HG03097 (cell line): ENCODE measurements around the gene ZBTB11.
"Not testable (repeated sequence)": the region's sequence is repeated elsewhere in the genome, so short reads cannot be mapped to it uniquely, and the experiment has no call there.

ENCODE experiments used
- ATAC-seq: cut with Tn5 transposase; IDR thresholded peaks from one replicate; pipeline ENCODE4 v1.9.1; 2021; ENCODE audit not compliant: unreplicated experiment, low FRiP score

ZBTB11 gene

DNA sequence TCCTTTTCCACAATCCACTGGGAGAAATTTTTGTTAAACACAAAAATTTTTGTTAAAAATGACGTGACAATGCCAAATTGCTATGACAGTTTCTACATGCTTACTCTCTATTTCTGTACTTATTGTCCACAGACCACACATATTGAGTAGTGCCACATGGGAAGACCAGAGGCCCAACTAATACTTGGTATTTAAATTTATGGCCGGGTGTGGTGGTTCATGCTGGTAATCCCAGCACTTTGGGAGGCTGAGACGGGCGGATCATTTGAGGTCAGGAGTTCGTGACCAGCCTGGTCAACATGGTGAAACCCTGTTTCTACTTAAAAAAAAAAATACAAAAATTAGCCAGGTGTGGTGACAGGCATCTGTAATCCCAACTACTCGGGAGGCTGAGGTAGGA is 20.3 kb downstream of the ZBTB11 start:
- ATAC-seq = no peak

DNA sequence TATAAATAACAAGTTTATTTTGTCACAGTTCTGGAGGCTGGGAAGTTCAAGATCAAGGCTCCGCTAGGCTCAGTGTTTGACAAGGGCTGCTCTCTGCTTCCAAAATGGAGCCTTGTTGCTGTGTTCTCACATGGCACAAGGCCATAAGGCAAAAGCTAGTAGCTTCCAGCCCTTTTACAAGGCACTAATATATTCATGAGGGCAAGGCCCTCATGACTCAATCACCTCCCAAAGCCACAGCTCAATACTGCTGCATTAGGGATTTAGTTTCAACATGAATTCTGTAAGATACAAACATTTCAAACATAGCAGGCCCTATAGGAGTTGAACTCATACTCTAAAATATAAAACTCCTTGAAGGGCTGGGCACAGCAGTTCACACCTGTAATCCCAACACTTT is 30.2 kb downstream of the ZBTB11 start:
- no peak for ATAC-seq

DNA sequence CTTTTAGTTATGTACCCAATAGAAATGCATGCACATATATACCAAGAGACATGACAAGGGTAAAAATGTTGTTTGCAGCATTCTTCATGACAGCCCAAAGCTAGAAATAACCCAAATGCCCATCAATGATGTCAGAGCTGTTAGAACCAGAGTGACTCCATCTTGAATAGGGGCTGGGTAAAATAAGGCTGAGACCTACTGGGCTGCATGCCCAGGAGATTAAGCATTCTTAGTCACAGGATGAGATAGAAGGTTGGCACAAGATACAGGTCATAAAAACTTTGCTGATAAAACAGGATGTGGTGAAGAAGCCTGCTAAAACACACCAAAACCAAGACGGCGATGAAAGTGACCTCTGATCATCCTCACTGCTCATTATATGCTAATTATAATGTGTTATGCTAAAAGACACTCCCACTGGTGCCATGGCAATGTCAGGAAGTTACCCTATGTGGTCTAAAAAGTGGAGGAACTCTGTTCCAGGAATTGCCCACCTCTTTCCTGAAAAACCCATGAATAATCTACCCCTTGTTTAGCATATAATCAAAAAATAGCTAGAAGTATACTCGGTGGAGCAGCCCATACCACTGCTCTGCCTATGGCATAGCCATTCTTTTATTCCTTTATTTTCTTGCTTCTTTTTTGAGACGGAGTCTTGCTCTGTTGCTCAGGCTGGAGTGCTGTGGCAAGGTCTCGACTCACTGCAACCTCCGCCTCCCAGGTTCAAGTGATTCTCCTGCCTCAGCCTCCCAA is 32.9 kb downstream of the ZBTB11 start:
- ATAC-seq = no peak

DNA sequence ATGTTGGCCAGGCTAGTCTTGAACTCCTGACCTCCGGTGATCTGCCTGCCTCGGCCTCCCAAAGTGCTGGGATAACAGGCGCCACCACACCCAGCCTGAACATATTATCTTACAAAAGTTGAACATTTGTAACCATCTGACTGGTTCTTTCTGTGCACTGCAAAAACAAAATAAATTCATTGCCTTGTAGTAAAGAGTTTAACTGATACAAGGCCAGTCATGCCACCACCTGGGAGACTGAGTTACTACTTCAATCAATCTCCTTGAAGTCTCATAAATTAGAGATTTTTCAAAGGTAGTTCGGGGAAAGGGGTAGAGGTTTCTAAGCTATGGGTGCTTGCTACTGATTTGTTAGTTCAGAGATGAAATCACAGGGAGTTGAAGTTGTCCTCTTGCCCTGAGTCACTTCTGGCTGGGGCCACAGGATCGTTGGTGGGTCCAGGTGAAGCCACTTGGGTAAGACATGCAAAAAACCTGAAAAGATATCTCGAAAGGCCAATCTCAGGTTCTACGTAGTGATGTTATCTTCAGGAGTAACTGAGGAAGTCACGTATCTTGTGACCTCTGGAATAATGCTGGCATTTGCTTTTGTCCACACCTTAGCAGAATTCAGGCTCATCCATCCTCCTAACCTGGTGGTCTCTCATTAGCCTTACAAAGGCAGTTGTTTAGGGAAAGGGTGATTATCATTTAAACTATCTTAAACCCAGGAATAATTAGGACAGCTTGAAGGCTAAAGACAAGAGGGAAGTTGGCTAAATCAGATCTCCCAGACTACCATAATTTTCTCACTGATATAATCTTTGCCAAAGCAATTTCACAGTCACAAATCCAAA is 33.7 kb downstream of the ZBTB11 start:
- ATAC-seq = no peak

DNA sequence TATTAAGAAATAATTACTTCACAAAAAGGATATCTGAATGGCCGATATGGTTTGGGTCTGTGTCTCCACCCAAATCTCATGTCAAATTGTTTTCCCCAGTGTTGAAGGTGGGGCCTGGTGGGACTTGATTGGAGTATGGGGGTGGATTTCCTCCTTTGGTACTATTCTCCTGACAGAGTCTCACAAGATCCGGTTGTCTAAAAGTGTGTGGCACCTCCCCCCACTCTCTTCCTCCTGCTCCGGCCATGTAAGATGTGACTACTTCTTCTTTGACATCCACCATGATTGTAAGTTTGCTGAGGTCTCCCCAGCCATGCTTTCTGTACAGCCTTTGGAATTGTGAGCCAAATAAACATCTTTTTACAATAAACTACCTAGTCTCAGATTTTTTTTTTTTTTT is 34.5 kb downstream of the ZBTB11 start:
- ATAC-seq = no peak

DNA sequence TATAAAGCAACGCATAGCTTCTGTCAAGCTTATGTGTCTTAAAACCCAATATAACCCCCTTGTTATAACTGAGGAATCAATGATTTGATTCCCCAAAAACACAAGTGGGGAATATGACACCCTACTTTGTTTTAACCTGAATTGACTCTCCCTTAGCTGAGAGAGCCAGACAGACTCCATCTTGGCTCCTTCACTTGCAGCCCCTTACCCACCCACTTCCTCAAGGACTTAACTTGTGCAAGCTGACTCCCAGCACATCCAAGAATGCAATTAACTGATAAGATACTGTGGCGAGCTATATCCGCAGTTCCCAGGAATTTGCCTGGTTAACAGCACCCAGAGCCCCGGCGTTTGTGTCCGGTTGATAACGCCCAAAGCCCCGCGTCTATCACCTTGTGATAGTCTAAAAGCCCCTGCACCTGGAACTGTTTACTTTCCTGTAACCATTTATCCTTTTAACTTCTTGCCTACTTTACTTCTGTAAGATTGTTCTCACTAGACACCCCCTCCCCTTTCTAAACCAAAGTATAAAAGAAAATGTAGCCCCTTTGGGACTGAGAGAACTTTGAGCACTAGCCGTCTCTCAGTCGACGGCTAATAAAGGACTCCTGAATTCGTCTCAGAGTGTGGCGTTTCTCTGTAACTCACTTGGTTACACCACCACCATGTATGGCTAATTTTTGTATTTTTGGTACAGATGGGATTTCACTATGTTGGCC is 35.4 kb downstream of the ZBTB11 start:
- ATAC-seq = not testable (repeated sequence)

DNA sequence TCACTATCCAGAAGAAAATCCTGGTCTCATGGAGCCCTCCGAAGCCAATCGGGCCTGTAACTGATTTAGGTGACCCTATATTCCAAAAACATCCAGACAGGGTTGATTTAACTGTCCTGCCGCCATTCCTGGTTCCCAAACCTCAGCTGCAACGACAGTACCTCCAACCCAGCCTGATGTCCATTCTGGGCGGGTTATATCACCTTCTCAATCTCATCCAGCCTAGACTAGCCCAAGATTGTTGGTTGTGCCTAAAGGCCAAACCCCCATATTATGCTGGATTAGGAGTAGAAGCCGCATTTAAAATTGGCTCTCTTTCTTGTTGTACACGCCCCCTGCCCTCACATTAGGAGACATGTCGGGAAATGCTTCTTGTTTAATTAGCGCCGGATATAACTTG is 36.7 kb downstream of the ZBTB11 start:
- no peak for ATAC-seq

DNA sequence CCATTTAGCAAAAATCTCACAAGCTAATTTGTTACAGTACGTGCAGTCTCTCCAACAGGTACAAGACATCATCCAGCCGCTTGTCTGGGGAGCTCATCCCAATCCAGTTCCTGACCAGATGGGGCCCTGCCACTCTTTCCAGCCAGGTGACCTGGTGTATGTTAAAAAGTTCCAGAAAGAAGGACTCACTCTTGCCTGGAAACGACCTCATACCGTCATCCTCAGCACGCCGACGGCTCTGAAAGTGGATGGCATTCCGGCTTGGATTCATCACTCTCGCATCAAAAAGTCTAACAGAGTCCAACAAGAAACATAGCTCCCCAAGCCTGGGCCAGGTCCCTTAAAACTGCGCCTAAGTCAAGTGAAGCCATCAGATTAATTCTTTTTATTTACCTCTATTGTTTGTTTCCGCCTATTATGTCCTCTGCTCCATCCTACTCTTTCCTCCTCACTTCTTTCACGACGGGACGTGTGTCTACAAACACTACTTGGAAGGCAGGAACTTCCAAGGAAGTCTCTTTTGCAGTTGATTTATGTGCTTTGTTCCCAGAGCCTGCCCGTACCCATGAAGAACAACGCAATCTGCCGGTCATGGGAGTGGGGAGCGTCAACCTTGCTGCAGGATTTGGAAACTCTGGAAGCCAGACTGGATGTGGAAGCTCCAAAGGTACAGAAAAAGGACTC is 37.5 kb downstream of the ZBTB11 start:
- ATAC-seq = no peak

DNA sequence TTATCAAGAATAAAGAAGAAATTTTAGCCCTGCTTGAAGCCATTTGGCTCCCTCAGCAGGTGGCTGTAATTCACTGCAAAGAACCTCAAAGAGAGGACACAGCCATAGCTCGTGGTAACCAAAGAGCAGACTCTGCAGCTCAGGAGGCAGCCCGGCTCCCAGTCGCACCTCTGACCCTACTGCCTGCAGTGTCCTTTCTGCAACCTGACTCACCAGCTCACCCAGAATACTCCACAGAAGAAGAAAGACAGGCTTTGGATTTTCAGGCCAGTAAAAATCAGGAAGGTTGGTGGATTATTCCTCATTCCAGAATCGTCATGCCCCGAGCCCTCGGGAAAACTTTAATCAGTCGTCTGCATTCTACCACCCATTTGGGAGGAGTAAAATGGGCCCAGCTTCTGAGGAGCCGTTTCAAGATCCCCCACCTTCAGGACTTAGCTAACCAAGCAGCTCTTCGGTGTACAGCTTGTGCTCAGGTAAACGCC is 38.6 kb downstream of the ZBTB11 start:
- no peak for ATAC-seq

DNA sequence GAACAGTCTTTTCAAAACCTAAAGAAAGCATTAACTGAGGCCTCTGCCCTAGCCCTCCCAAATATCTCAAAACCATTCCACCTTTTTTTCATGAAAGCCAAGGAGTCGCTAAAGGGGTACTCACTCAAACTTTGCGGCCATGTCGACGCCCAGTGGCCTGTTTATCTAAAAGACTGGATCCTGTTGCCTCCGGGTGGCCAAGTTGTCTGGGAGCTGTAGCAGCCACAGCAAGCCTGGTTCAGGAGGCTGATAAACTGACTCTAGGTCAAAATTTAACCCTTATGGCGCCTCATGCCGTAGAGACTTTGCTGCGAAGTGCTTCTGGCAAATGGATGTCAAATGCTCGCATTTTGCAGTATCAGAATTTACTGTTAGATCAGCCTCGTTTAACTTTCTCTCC is 39.5 kb downstream of the ZBTB11 start:
- no peak for ATAC-seq

DNA sequence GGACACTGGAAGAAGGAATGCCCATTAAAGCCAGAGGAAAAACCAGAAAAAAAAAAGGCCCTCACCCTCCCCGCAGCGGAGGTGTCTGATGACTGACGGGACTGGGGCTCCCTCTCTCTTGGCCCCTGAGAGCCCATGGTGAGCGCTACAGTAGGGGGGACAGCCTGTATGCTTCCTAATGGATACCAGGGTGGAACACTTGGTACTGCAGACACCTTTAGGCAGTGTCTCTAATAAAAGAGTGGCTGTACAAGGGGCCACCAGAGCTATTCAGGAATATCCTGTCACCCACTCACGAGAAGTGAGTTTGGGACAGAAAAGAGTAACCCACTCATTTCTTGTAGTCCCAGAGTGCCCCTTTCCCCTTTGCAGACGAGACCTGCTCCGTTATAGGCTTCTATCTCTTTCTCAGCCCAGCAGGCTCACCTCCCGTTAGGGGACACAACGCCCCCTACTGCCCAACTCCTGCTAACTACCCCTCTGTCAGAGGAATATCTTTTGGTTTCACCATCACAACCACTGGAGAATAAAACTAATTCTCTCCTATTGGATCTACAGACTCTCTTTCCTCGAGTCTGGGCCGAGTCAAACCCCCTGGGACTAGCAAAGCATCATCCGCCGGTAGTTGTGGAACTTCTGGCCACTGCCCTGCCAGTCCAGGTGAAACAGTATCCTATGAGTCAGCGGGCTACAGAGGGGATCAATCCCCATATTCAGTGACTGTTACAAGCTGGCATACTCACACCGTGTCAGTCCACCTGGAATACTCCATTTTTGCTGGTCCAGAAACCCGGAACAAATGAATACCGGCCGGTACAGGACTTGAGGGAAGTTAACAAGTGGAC is 40.8 kb downstream of the ZBTB11 start:
- no peak for ATAC-seq

DNA sequence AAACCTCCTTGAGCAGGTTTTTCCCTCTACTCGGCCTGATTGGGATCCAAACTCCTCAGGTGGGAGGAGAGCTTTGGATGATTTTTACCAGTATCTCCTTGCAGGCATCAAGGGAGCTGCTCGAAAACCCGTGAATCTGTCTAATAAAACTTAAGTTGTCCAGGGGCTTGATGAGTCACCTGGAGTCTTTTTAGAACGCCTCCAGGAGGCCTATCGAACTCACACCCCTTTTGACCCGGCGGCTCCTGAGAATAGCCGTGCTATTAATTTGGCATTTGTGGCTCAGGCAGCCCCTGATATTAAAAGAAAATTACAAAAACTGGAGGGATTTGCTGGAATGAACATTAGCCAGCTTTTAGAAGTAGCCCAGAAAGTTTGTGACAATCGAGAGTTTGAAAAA is 41.6 kb downstream of the ZBTB11 start:
- no peak for ATAC-seq

DNA sequence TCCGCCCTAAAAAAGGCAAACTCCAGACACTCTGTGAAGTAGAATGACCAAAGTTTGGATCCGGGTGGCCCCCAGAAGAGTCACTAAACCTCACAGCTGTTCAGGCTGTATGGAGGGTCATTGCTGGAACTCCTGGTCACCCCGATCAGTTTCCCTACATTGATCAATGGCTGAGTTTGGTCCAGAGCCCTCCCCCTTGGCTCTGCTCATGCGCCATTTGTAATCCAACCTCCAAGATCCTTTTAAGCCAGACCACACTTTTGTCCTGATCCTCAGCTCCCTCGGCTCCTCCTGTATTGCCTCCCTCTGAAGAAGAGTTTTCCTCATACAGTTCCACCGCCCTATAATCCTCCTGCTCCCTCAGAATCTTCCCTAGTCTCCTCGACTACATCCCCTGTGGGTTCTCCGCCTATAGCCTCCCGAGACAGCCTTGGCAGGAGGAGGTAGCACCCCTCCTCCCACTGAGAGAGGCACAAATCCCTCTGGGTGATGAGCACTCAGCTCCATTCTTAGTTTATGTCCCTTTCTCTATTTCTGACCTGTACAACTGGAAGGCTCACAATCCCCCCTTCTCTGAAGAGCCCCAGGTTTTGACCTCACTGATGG is 42.2 kb downstream of the ZBTB11 start:
- no peak for ATAC-seq

DNA sequence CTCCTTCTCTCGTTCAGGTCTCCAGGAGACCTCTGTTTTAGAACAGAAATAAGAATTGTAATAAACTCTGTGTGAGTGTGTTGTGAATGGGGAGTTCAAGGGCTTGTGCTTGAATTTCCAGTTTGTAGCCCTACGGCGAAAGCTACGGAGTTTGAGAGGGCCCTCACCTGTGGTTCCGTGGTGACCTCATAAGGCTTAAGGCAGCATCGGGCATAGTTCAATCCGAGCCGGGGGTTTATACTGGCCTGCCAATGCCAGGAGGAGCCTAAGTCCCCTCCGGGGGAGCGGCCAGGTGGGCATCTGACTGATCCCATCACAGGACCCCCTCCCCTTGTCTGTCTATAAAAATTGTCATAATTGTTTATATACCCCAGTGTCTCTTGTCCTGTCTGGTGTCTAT is 43.7 kb downstream of the ZBTB11 start:
- ATAC-seq = no peak

DNA sequence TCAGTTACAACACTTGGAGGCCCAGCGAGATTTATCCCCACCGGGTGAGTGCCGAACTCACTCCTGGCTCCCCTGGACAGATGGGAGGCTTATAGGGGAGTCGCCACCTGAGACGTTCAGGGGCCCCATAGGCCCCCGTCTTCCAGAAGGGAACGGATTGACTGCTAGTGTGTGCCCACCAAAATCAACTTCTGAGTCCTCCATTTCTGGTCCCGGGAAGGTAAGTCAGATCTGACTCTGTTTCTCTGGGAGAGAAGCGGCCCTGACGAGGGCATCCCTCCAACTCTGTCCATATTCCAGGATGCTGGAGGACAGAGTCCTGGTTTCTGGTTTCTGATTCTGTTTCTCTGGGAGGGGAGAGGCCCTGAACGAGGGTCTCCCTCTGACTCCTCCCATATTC is 44.3 kb downstream of the ZBTB11 start:
- ATAC-seq = no peak

DNA sequence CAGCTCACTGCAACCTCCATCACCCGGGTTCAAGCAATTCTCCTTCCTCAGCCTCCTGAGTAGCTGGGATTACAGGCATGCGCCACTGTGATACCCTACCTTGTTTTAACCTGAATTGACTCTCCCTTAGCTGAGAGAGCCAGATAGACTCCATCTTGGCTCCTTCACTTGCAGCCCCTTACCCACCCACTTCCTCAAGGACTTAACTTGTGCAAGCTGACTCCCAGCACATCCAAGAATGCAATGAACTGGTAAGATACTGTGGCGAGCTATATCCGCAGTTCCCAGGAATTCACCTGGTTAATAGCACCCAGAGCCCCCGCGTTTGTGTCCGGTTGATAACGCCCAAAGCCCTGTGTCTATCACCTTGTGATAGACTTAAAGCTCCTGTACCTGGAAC is 45.0 kb downstream of the ZBTB11 start:
- ATAC-seq = not testable (repeated sequence)

DNA sequence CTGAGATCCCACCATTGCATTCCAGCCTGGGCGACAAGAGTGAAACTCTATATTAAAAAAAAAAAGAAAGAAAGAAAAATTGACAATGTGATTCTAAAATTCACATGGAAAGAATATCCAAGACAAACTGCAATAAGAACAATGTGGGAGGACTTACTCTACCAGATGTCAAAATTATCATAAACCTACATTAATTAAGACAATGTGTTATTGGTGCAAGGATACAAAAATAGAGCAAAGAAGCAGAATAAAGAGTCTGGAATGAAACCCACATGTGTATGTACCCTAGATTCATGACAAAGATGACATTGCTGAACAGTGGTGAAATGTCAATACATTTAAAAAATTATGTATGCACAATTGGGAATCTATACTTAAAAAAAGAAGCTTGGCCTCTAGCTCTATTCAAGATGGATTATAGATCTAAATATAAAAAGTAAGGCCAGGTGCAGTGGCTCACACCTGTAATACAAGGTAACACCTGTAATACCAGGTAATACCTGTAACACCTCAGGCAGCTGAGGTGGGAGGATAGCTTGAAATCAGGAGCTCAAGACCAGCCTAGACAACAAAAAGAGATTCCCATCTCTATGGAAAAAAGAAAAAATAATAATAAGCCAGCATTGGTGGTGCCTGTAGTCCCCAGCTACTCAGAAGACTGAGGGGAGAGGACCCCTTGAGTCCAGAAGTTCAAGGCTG is 45.7 kb downstream of the ZBTB11 start:
- ATAC-seq = no peak

DNA sequence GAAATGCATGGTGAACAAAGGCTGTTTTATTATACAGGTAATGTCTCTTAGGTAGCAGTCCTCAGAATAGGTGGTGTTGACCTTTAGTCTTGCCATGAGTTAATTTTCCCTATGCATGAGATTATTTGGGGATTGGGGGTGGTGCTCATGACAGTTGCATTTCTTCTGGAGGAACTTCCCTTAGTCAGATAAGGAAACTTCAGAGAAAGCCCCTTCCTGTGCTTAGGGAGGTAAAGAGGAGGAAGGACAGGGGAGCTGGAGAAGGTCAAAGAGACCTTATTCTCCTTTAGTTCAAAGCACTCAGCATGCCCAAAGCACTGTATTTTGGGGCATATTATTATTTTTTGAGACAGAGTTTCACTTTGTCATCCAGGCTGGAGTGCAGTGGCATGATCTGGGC is 47.7 kb downstream of the ZBTB11 start:
- no peak for ATAC-seq

DNA sequence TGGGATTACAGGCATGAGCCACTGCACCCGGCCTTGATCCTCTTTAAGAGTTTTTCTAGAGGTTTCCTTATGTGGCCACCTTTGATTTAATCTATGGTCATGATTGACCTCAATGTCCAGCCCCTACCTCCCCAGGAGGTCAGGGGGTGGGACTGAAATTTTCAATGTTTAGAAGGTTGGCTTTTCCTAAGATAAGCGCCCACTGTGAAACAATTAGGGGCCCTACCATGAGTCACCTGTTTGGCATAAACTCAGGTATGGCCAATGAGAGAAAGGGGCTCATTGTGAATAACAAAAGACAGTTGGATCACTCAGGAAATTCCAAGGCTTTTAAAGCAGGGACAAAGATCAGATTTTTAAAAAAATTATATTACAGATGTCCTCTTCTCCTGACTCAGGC is 51.1 kb downstream of the ZBTB11 start:
- no peak for ATAC-seq
